ENCODE measurements around the gene MKLN1. TPM values are rescaled to one million over a fixed set of nuclear protein-coding genes. Genes with fewer than 3 reads are reported as not detected.
A peak's percentile ranks its signal among the peaks of the same experiment; 100 is the strongest.

The MKLN1 gene
- total and polyA plus RNA-seq, 2 of the 4 experiments (the other 2 are of a cell fraction): 17.5 to 52.0 TPM

GRCh38 chr7:131537571-131537978 lies 209.9 kb downstream of the MKLN1 start:
- Histone ChIP-seq H2AK5ac (ENCODE audit: low read depth, low read length) (peak overlapping the region; percentile 81; the same call in 1 of the 2 replicates), H3K9me3 (ENCODE audit: control insufficient read depth, insufficient read depth, low read length) (no peaks in the 10 kb centered on the region), H3K18ac (ENCODE audit: low read depth, low read length) (no peak overlapping the region), H4K8ac (ENCODE audit: low read depth in 2 of 2, low read length in 2 of 2) (no peak overlapping the region), H2BK15ac (ENCODE audit: low read depth, low read length) (no peak overlapping the region), H3K4me2 (ENCODE audit: low read depth, low read length) (no peak overlapping the region), H3K79me1 (ENCODE audit: low read depth in 1 of 2, low read length in 2 of 2) (peaks cover 5 to 21% of the 10 kb centered on the region in 2 experiments; a peak in 3 of 4 replicates), H2BK20ac (ENCODE audit: low read depth, low read length) (peak overlapping the region; percentile 60; the same call in 1 of the 2 replicates), H3K36me3 (ENCODE audit: control insufficient read depth, insufficient read depth, low read length) (no peaks in the 10 kb centered on the region), H2BK120ac (ENCODE audit: low read depth, low read length) (peak overlapping the region; percentile 33; the same call in 1 of the 2 replicates), H2AK9ac (replicated peaks; ENCODE audit: low read depth, low read length, poor library complexity) (no peak overlapping the region), H3K27ac (ENCODE audit: insufficient read depth, low read length) (no peak overlapping the region), H3K4ac (ENCODE audit: low read depth, low read length) (0 out of 2 replicates have a peak overlapping the region, but pooled peaks have one; percentile 1), H3K23ac (ENCODE audit: low read depth, low read length) (no peak overlapping the region), H4K5ac (ENCODE audit: low read depth, low read length) (no peak overlapping the region), H4K91ac (ENCODE audit: insufficient read depth, low read depth, low read length) (no peak overlapping the region), H2BK5ac (ENCODE audit: low read depth, low read length, poor library complexity, severe bottlenecking) (no peak overlapping the region), H3K9ac (ENCODE audit: low read depth, low read length) (no peak overlapping the region), H3K4me3 (ENCODE audit: insufficient read depth, low read depth, low read length) (no peak overlapping the region), H3K9me1 (ENCODE audit: insufficient read depth, low read length) (peaks cover 15% of the 10 kb centered on the region), H3K56ac (ENCODE audit: extremely low read depth, insufficient read depth, low read length) (no peak overlapping the region), H3K14ac (replicated peaks; ENCODE audit: low read depth, low read length) (no peak overlapping the region), H4K20me1 (ENCODE audit: insufficient read depth, low read length) (no peaks in the 10 kb centered on the region), H3K27me3 (ENCODE audit: control insufficient read depth, insufficient read depth, low read length) (peaks cover 3% of the 10 kb centered on the region; the same call in 1 of the 2 replicates), H2AFZ (replicated peaks; ENCODE audit: low read length, poor library complexity) (no peak overlapping the region), H3K4me1 (ENCODE audit: control insufficient read depth, insufficient read depth, low read length) (peaks cover 9% of the 10 kb centered on the region)
- ATAC-seq (ENCODE audit: low read depth): no peak
- in situ Hi-C loops (cut with MboI; ENCODE audit: low sequenced_read_pairs) (no loop called here), intact Hi-C loops (cut with micrococcal nuclease) (no loop called here), dilution Hi-C loops (cut with HindIII; ENCODE audit: low sequenced_read_pairs, unreplicated experiment) (no loop called here)
- no peak for DNase-seq
- ChIA-PET CTCF (no interaction called here), POLR2A (ENCODE audit: unreplicated experiment) (no interaction called here)
- no peak for TF ChIP-seq MXI1 (IDR thresholded peaks at IDR 0.05; ENCODE audit: borderline replicate concordance, low read depth, low read length)
- WGBS, 2 experiments (ENCODE audit: extremely low coverage in 2 of 2, insufficient read length in 1 of 2): 95% methylated on average over 4 of the region's 12 CpGs; no CpG with 5 or more reads in 1 of the 2 experiments
- no TSS peak for BruUV-seq (replicated peaks)
